BJ (cell line): ENCODE measurements around the gene NMRK2. TPM values are rescaled to one million over a fixed set of nuclear protein-coding genes. Genes with fewer than 3 reads are reported as not detected.
"Not testable (repeated sequence)": the region's sequence is repeated elsewhere in the genome, so short reads cannot be mapped to it uniquely, and the experiment has no call there.

Experiments
- CTCF ChIA-PET: fragments of 350-600 bp; formaldehyde crosslinking; extraction: SDS; loops from one replicate; lab custom pipeline; 2021; ENCODE audit warnings: antibody characterized with exemption, inconsistent platforms; lab: Yijun Ruan, JAX
- POLR2A ChIA-PET: fragments of 300-600 bp; sonication (Branson Sonifier 250); formaldehyde crosslinking; extraction: SDS; loops from one replicate; lab custom pipeline; 2021; ENCODE audit warnings: antibody characterized with exemption; lab: Charles Lee
- DNase-seq: peaks from one replicate; pipeline ENCODE4 v3.0.0-alpha.2; 2011; ENCODE audit warnings: low read depth
- H3K27me3 ChIP-seq: 2 replicates; pipeline ENCODE4 v1.6.0; 2011; ENCODE audit warnings: low read length; ENCODE audit not compliant: control insufficient read depth, insufficient read depth
- H3K36me3 ChIP-seq: 2 replicates; pipeline ENCODE4 v1.5.1; 2011; ENCODE audit warnings: low read length; ENCODE audit not compliant: control insufficient read depth, insufficient read depth
- H3K4me3 ChIP-seq: 2 replicates; pipeline ENCODE4 v1.5.1; 2011; ENCODE audit warnings: low read depth, mild to moderate bottlenecking, control low read depth, low read length
- CTCF ChIP-seq: IDR thresholded peaks from 2 replicates; pipeline ENCODE4 v1.5.1; 2011; ENCODE audit warnings: low read depth, mild to moderate bottlenecking, control low read depth, inconsistent platforms, low read length, moderate library complexity; ENCODE audit not compliant: insufficient read depth
- polyA plus RNA-seq: library from polyadenylated mRNA; depleted of rRNA; stranded (reverse); fragments of >200 nt; gene quantifications from 2 replicates; pipeline ENCODE4 v1.2.3, GENCODE V29; 2011

The NMRK2 gene
- polyA plus RNA-seq, 1 experiment, result not detected

GRCh38 chr19:3919793-3920192 is 13.1 kb upstream of the NMRK2 start:
- TF ChIP-seq CTCF, result no peak
- Histone ChIP-seq H3K36me3 (no peaks in the 10 kb centered on the region), H3K4me3 (no peak overlapping the region), H3K27me3 (no peaks in the 10 kb centered on the region)
- ChIA-PET POLR2A (no interaction called here), CTCF (no interaction called here)
- no peak for DNase-seq

GRCh38 chr19:3923096-3923758 is 9.6 kb upstream of the NMRK2 start:
- no peaks in the 10 kb centered on the region for H3K36me3 ChIP-seq
- ChIA-PET POLR2A (no interaction called here), CTCF (no interaction called here)
- H3K27me3 ChIP-seq, result no peaks in the 10 kb centered on the region
- DNase-seq, result no peak
- H3K4me3 ChIP-seq, result no peak overlapping the region
- TF ChIP-seq CTCF, result no peak

- Histone ChIP-seq H3K4me3 (no peak overlapping the region), H3K27me3 (no peaks in the 10 kb centered on the region), H3K36me3 (no peaks in the 10 kb centered on the region)
- DNase-seq, result no peak
- ChIA-PET POLR2A (no interaction called here), CTCF (no interaction called here)
- no peak for TF ChIP-seq CTCF
Observed at GRCh38 chr19:3923912-3924311, 9.0 kb upstream of the NMRK2 start.

- CTCF ChIA-PET, result interaction anchor here (0.7 kb wide), 1 partner anchor 18 kb away, joined by 3 read pairs; no protein-coding TSS in a partner anchor
- POLR2A ChIA-PET, result no interaction called here
- Histone ChIP-seq H3K36me3 (no peaks in the 10 kb centered on the region), H3K27me3 (peaks cover 9% of the 10 kb centered on the region), H3K4me3 (no peak overlapping the region)
- DNase-seq, result no peak
- no peak for TF ChIP-seq CTCF
Observed at GRCh38 chr19:3931041-3931440, 1.8 kb upstream of the NMRK2 start.

GRCh38 chr19:3936506-3937442 is 3.9 kb downstream of the NMRK2 start:
- TF ChIP-seq CTCF, result no peak
- POLR2A ChIA-PET, result interaction anchor here (0.7 kb wide), 1 partner anchor 157 kb away, joined by 3 read pairs; no protein-coding TSS in a partner anchor
- CTCF ChIA-PET, result no interaction called here
- H3K36me3 ChIP-seq, result no peaks in the 10 kb centered on the region
- H3K4me3 ChIP-seq, result no peak overlapping the region
- H3K27me3 ChIP-seq, result peaks cover 9% of the 10 kb centered on the region
- no peak for DNase-seq

GRCh38 chr19:3938300-3938950 is 5.6 kb downstream of the NMRK2 start:
- H3K4me3 ChIP-seq, CTCF ChIA-PET, H3K27me3 ChIP-seq, POLR2A ChIA-PET, DNase-seq, H3K36me3 ChIP-seq: not testable (repeated sequence)
